ENCODE measurements around the gene GALNT10.
A peak's percentile ranks its signal among the peaks of the same experiment; 100 is the strongest.

GALNT10 gene

GRCh38 chr5:154309371-154309745 is 118.8 kb downstream of the GALNT10 start:
- H3K4me3 ChIP-seq (ENCODE audit: low read depth, low read length), result no peak overlapping the region
- no peak overlapping the region for H3K4ac ChIP-seq (ENCODE audit: low read depth, low read length)
- H3K14ac ChIP-seq (ENCODE audit: low read length), result no peak overlapping the region
- no peak overlapping the region for H2BK5ac ChIP-seq (ENCODE audit: low read depth, low read length, poor library complexity)
- H3K79me2 ChIP-seq (ENCODE audit: control insufficient read depth, insufficient read depth, low read length, poor library complexity), result no peaks in the 10 kb centered on the region
- WGBS (ENCODE audit: extremely low coverage, insufficient coverage, insufficient read length), result no CpG with 5 or more reads among the region's 1 CpG
- no peak overlapping the region for H3K23ac ChIP-seq (ENCODE audit: low read length)
- DNase-seq, result peak; percentile 89
- no peak overlapping the region for H3K4me2 ChIP-seq (ENCODE audit: low read length)
- H4K8ac ChIP-seq (ENCODE audit: low read depth, low read length), result no peak overlapping the region
- H2AK5ac ChIP-seq (ENCODE audit: low read length), result no peak overlapping the region
- H3K18ac ChIP-seq (ENCODE audit: low read length), result no peak overlapping the region
- H3K36me3 ChIP-seq (ENCODE audit: control insufficient read depth in 1 of 2, insufficient read depth in 2 of 2, low read length in 2 of 2), result peaks cover 0 to 3% of the 10 kb centered on the region in 2 experiments
- no peak overlapping the region for H4K12ac ChIP-seq (ENCODE audit: low read depth, low read length)
- peaks cover 13 to 16% of the 10 kb centered on the region in 2 experiments for H3K4me1 ChIP-seq (ENCODE audit: control insufficient read depth in 1 of 2, insufficient read depth in 2 of 2, low read length in 2 of 2)
- H2BK12ac ChIP-seq (ENCODE audit: low read length), result no peak overlapping the region
- no peak overlapping the region for H2AFZ ChIP-seq (ENCODE audit: insufficient read depth, low read length, poor library complexity)
- no peak overlapping the region for H4K91ac ChIP-seq (ENCODE audit: low read depth, low read length)
- no peaks in the 10 kb centered on the region for H3K27me3 ChIP-seq (ENCODE audit: insufficient read depth, low read length)
- H3K9me3 ChIP-seq (ENCODE audit: insufficient read depth, low read depth, low read length), result no peaks in the 10 kb centered on the region
- H3K9ac ChIP-seq (ENCODE audit: low read length), result no peak overlapping the region
- H2BK120ac ChIP-seq (ENCODE audit: insufficient read depth, low read length, poor library complexity), result no peak overlapping the region
- no peaks in the 10 kb centered on the region for H3K79me1 ChIP-seq (ENCODE audit: low read length)
- no peak overlapping the region for H3K27ac ChIP-seq (ENCODE audit: low read depth, low read length)

- Histone ChIP-seq H3K4ac (ENCODE audit: low read depth, low read length) (no peak overlapping the region), H3K4me2 (ENCODE audit: low read length) (no peak overlapping the region), H3K14ac (ENCODE audit: low read length) (no peak overlapping the region), H3K18ac (ENCODE audit: low read length) (no peak overlapping the region), H2BK120ac (ENCODE audit: insufficient read depth, low read length, poor library complexity) (no peak overlapping the region), H3K79me2 (ENCODE audit: control insufficient read depth, insufficient read depth, low read length, poor library complexity) (no peaks in the 10 kb centered on the region), H4K91ac (ENCODE audit: low read depth, low read length) (no peak overlapping the region), H3K4me1 (ENCODE audit: control insufficient read depth in 1 of 2, insufficient read depth in 2 of 2, low read length in 2 of 2) (peaks cover 13 to 16% of the 10 kb centered on the region in 2 experiments), H3K27me3 (ENCODE audit: insufficient read depth, low read length) (no peaks in the 10 kb centered on the region), H4K8ac (ENCODE audit: low read depth, low read length) (no peak overlapping the region), H3K9me3 (ENCODE audit: insufficient read depth, low read depth, low read length) (no peaks in the 10 kb centered on the region), H3K27ac (ENCODE audit: low read depth, low read length) (no peak overlapping the region), H2BK12ac (ENCODE audit: low read length) (no peak overlapping the region), H3K79me1 (ENCODE audit: low read length) (no peaks in the 10 kb centered on the region), H2AFZ (ENCODE audit: insufficient read depth, low read length, poor library complexity) (no peak overlapping the region), H4K12ac (ENCODE audit: low read depth, low read length) (no peak overlapping the region), H3K4me3 (ENCODE audit: low read depth, low read length) (no peak overlapping the region), H3K36me3 (ENCODE audit: control insufficient read depth in 1 of 2, insufficient read depth in 2 of 2, low read length in 2 of 2) (peaks cover 0 to 5% of the 10 kb centered on the region in 2 experiments), H3K23ac (ENCODE audit: low read length) (no peak overlapping the region), H3K9ac (ENCODE audit: low read length) (no peak overlapping the region), H2BK5ac (ENCODE audit: low read depth, low read length, poor library complexity) (no peak overlapping the region), H2AK5ac (ENCODE audit: low read length) (no peak overlapping the region)
- DNase-seq, result peak in 1 of 2 donors; percentile 45
- no CpG with 5 or more reads among the region's 8 CpGs for WGBS (ENCODE audit: extremely low coverage, insufficient coverage, insufficient read length)
Observed at GRCh38 chr5:154309805-154310204, 119.3 kb downstream of the GALNT10 start.

- no peak overlapping the region for H4K8ac ChIP-seq (ENCODE audit: low read depth, low read length)
- H3K4me1 ChIP-seq (ENCODE audit: control insufficient read depth in 1 of 2, insufficient read depth in 2 of 2, low read length in 2 of 2), result peaks cover 22 to 27% of the 10 kb centered on the region in 2 experiments
- WGBS (ENCODE audit: extremely low coverage, insufficient coverage, insufficient read length), result no CpG with 5 or more reads among the region's 5 CpGs
Observed at GRCh38 chr5:154311362-154311761, 120.8 kb downstream of the GALNT10 start.

GRCh38 chr5:154312000-154312399 is 121.5 kb downstream of the GALNT10 start:
- Histone ChIP-seq H3K27me3 (ENCODE audit: insufficient read depth, low read length) (no peaks in the 10 kb centered on the region), H2BK5ac (ENCODE audit: low read depth, low read length, poor library complexity) (no peak overlapping the region), H3K36me3 (ENCODE audit: control insufficient read depth in 1 of 2, insufficient read depth in 2 of 2, low read length in 2 of 2) (peaks cover 4% of the 10 kb centered on the region in 2 experiments), H3K9ac (ENCODE audit: low read length) (no peak overlapping the region), H4K8ac (ENCODE audit: low read depth, low read length) (no peak overlapping the region), H4K91ac (ENCODE audit: low read depth, low read length) (no peak overlapping the region), H3K4ac (ENCODE audit: low read depth, low read length) (no peak overlapping the region), H3K79me1 (ENCODE audit: low read length) (peaks cover 6% of the 10 kb centered on the region), H2BK120ac (ENCODE audit: insufficient read depth, low read length, poor library complexity) (no peak overlapping the region), H3K27ac (ENCODE audit: low read depth, low read length) (no peak overlapping the region), H3K23ac (ENCODE audit: low read length) (no peak overlapping the region), H3K18ac (ENCODE audit: low read length) (peak overlapping the region; percentile 66), H3K4me3 (ENCODE audit: low read depth, low read length) (no peak overlapping the region), H3K14ac (ENCODE audit: low read length) (no peak overlapping the region), H3K9me3 (ENCODE audit: insufficient read depth, low read depth, low read length) (no peaks in the 10 kb centered on the region), H3K4me2 (ENCODE audit: low read length) (no peak overlapping the region), H2BK12ac (ENCODE audit: low read length) (no peak overlapping the region), H3K79me2 (ENCODE audit: control insufficient read depth, insufficient read depth, low read length, poor library complexity) (no peaks in the 10 kb centered on the region), H3K4me1 (ENCODE audit: control insufficient read depth in 1 of 2, insufficient read depth in 2 of 2, low read length in 2 of 2) (peaks cover 22 to 27% of the 10 kb centered on the region in 2 experiments), H4K12ac (ENCODE audit: low read depth, low read length) (no peak overlapping the region), H2AK5ac (ENCODE audit: low read length) (no peak overlapping the region), H2AFZ (ENCODE audit: insufficient read depth, low read length, poor library complexity) (no peak overlapping the region)
- WGBS (ENCODE audit: extremely low coverage, insufficient coverage, insufficient read length), result no CpG with 5 or more reads among the region's 3 CpGs
- DNase-seq, result no peak

More at GRCh38 chr5:154311362-154311761, 120.8 kb downstream of the GALNT10 start:
- H3K18ac ChIP-seq (ENCODE audit: low read length), result peak overlapping the region; percentile 66
- H2BK12ac ChIP-seq (ENCODE audit: low read length), result no peak overlapping the region
- no peak overlapping the region for H3K23ac ChIP-seq (ENCODE audit: low read length)
- no peak overlapping the region for H2AFZ ChIP-seq (ENCODE audit: insufficient read depth, low read length, poor library complexity)
- no peak overlapping the region for H3K4me2 ChIP-seq (ENCODE audit: low read length)
- peaks cover 6% of the 10 kb centered on the region for H3K79me1 ChIP-seq (ENCODE audit: low read length)
- no peak overlapping the region for H3K27ac ChIP-seq (ENCODE audit: low read depth, low read length)
- no peaks in the 10 kb centered on the region for H3K79me2 ChIP-seq (ENCODE audit: control insufficient read depth, insufficient read depth, low read length, poor library complexity)
- H3K4ac ChIP-seq (ENCODE audit: low read depth, low read length), result no peak overlapping the region
- H2BK120ac ChIP-seq (ENCODE audit: insufficient read depth, low read length, poor library complexity), result no peak overlapping the region
- H4K91ac ChIP-seq (ENCODE audit: low read depth, low read length), result no peak overlapping the region
- no peak overlapping the region for H2AK5ac ChIP-seq (ENCODE audit: low read length)
- H3K27me3 ChIP-seq (ENCODE audit: insufficient read depth, low read length), result no peaks in the 10 kb centered on the region
- peak in 1 of 2 donors; percentile 27 for DNase-seq
- H4K12ac ChIP-seq (ENCODE audit: low read depth, low read length), result no peak overlapping the region
- H3K14ac ChIP-seq (ENCODE audit: low read length), result no peak overlapping the region
- no peak overlapping the region for H2BK5ac ChIP-seq (ENCODE audit: low read depth, low read length, poor library complexity)
- H3K4me3 ChIP-seq (ENCODE audit: low read depth, low read length), result no peak overlapping the region
- no peaks in the 10 kb centered on the region for H3K9me3 ChIP-seq (ENCODE audit: insufficient read depth, low read depth, low read length)
- H3K9ac ChIP-seq (ENCODE audit: low read length), result no peak overlapping the region
- peaks cover 4% of the 10 kb centered on the region in 2 experiments for H3K36me3 ChIP-seq (ENCODE audit: control insufficient read depth in 1 of 2, insufficient read depth in 2 of 2, low read length in 2 of 2)
